Prostate gland (tissue), 2 donors: ENCODE measurements around the gene MOB1A.

Source experiments
- POLR2A ChIP-seq: fragments of 450-650 bp; IDR thresholded peaks from one replicate; pipeline ENCODE4 v1.6.1; 2016; ENCODE audit warnings: antibody characterized with exemption, mild to moderate bottlenecking
- POLR2AphosphoS5 ChIP-seq: sonication (generic); formaldehyde crosslinking; IDR thresholded peaks from one replicate; pipeline ENCODE4 v1.6.1; 2017; ENCODE audit warnings: antibody characterized with exemption
- TF ChIP-seq, protein P1 (sequence below), 4 experiments: fragments of 200-600 bp in 2 of 4; fragments of 450-650 bp in 2 of 4; sonication (generic) in 2 of 4; IDR thresholded peaks; 1 replicate in 3 of 4; 2 replicates in 1 of 4; pipeline ENCODE4 v1.5.1; 2016 to 2019; ENCODE audit warnings: antibody characterized with exemption in 4 of 4, mild to moderate bottlenecking in 2 of 4, moderate library complexity in 2 of 4

DNA sequence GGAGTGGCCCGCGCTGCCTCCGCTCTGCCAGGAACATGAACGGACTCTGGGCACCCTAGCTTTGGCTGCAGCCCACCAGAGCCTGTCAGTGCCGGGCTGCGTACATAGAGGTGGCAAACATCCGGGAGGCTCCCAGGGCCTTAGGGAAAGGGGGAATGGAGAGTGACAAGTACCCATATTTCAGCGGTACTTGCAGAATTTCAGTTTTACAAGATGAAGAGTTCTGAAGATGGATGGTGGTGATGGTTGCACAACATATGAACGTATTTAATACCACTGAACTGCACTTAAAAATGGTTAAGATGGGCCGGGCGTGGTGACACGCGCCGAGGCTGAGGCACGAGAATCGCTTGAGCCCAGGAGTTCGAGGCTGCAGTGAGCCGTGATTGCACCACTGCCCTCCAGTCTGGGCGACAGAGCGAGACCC lies 20.6 kb upstream of the MOB1A start:
- TF ChIP-seq, protein P1, sequence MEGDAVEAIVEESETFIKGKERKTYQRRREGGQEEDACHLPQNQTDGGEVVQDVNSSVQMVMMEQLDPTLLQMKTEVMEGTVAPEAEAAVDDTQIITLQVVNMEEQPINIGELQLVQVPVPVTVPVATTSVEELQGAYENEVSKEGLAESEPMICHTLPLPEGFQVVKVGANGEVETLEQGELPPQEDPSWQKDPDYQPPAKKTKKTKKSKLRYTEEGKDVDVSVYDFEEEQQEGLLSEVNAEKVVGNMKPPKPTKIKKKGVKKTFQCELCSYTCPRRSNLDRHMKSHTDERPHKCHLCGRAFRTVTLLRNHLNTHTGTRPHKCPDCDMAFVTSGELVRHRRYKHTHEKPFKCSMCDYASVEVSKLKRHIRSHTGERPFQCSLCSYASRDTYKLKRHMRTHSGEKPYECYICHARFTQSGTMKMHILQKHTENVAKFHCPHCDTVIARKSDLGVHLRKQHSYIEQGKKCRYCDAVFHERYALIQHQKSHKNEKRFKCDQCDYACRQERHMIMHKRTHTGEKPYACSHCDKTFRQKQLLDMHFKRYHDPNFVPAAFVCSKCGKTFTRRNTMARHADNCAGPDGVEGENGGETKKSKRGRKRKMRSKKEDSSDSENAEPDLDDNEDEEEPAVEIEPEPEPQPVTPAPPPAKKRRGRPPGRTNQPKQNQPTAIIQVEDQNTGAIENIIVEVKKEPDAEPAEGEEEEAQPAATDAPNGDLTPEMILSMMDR (IDR thresholded peaks at IDR 0.05), result no peak
- peak; percentile 44 for TF ChIP-seq POLR2AphosphoS5
- no peak for TF ChIP-seq POLR2A
